OCI-LY1 (cell line): ENCODE results near the gene RHBDF2.

Source experiments
- CTCF ChIP-seq: fragments of 200-600 bp; sonication (generic), shearing (Covaris generic); IDR thresholded peaks from 2 replicates; pipeline ENCODE4 v1.5.1; 2017; ENCODE audit warnings: mild to moderate bottlenecking, antibody characterized with exemption, low read length, moderate library complexity, mixed read lengths
- EZH2 ChIP-seq: fragments of 200-600 bp; sonication (generic), shearing (Covaris generic); IDR thresholded peaks from 2 replicates; pipeline ENCODE4 v1.8.0; 2017; ENCODE audit warnings: borderline replicate concordance, mixed run types, mild to moderate bottlenecking, antibody characterized with exemption, low read length, moderate library complexity, mixed read lengths

- TF ChIP-seq CTCF (no peak), EZH2 (no peak)
Measured at GRCh38 chr17:76496464-76496863, 4.8 kb downstream of the RHBDF2 start.
